Activated T-cell treated with anti-CD3 and anti-CD28 coated beads, Interleukin-2, amount 50 U/mL, for 48 hours (primary cell): ENCODE data around the gene FAM50A.
A peak's percentile ranks its signal among the peaks of the same experiment; 100 is the strongest.

Experiments used
- DNase-seq, 2 experiments: peaks; one replicate each; pipeline ENCODE4 v3.0.0-alpha.2; 2020

FAM50A gene

DNA sequence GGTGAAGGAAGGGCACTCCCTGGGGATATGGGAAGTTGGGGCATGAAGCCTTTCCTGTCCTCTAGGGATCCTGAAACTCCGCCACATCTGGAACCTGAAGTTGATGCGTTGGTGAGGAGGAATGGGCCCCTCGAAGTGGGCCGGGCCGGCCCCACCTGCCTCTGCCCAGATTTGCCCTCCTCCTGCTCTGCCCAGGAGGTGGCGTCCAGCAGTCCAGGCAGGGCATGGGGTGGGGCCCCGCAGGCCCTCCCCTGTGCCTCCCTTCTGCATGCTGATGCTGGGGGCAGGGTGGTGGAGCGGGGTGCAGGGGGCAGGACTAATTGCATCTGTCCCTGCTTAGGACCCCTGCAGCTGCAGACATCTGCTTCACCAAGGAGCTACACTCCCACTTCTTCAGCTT is 30.8 kb upstream of the FAM50A start:
- DNase-seq: no peak

DNA sequence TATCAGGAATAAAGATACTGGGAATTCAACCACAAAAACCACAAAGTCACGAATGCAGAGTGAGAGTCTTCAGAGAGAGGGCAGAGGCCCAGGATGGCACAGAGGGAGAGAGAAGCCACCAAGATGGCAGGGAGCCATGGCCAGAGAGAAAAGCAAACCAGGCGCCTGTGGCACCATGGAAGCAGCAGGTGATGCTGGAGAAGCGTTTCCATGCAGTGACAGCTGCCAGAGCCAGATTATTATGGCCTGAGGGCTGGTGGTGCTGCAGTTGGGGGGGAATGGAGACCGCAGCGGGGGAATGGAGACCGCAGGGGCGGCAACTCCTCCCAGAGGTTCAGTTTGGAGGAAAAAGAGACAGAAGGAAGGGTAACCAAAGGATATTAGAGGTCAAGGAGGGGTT is 26.8 kb upstream of the FAM50A start:
- no peak for DNase-seq

DNA sequence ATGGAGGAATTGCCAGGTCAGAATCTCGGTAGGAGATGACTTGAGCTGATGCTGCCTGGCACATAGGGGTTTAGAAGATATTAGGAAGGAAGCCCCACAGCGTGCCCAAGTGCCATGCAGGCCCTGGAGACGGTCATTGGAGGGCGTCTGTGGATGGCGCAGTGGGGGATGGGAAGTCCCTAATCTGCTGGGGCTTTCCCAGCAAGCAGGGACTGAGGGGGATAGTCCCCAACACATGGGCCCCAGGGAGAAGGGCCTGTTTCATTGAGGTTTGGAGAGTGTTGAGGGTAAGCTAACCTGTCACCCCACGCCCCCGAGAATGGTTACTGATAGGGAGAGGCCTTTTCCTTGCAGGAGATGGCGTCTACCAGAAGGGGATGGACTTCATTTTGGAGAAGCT is 24.8 kb upstream of the FAM50A start:
- no peak for DNase-seq

DNA sequence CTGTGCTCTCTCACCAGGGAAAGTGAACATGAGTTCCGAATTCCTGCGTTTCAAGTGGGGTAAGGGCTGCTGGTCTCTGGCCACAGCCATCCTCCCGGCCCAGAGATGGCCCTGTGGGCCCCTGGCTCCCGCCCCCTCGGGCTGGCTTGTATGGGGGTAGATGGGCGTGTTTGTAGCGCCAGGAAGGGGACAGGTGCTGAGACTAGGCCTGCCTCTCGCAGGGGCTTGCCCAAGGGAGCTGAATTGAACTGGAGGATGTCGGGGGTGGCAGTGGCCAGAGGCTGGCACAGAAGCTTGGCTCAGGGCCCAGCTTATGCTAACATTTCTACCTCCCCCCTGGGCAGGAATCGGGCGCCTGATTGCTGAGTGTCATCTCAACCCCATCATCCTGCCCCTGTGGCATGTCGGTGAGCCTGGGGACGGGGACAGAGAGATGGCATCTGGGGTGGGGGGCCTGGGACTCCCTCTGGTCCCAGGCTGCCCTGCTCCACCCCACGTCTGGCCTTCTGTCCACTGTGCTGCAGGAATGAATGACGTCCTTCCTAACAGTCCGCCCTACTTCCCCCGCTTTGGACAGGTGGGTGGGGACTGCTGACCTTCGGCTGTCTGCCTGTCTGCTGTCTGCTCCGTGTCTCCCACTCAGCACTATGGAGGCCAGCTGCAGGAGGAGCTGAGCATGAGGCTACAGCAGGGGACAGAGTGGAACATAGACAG is 24.1 kb upstream of the FAM50A start:
- no peak for DNase-seq

DNA sequence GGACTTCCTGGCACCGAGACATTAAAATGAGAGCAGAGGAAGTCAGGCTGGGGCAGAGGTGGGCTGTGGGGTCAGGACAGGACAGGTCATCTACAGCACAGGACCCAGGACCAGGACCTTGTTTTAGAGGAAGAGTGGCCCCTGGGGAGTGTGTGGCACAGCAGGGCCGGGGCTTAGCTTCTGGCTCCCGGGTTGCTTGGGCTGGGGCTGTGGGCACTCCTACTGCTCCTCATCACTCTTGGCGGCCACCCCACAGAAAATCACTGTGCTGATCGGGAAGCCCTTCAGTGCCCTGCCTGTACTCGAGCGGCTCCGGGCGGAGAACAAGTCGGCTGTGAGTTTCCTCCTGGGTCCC is 23.6 kb upstream of the FAM50A start:
- no peak for DNase-seq

DNA sequence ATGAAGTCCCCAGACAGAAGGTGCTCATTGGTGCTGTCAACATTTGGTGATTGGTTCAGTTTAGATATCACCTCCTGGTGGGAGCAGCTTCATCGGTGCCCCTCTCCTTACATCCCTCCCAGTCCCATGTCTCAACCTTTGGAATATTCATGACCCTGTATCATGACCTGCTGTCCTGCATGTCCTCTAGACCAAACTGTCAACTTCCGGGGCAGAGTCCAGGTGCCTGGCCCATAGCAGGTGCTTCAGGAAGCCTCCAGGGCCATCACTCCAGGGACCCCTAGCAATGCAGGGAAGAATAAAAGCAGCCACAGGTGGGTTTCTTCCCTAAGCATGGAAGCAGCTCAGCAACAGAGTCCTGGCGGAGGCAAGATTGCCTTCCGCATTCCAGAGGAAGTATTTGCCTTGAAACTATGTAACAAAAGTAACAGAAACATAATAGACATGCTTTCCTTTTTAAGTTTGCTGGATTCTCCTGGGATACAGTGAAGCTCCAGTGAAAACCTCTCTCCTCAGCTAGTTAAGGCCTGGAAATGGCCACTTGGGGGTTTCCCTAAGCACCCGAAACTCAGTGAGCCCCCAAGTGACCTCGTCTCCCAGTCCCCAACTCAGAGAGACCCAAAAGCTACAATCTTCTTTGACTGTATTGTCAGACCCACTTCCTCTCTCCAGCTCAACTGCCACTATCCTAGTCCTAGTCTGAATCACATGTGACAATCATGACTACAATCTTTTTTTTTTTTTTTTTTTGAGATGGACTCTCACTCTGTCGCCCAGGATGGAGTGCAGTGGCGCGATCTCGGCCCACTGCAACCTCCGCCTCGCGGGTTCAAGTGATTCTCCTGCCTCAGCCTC is 16.8 kb upstream of the FAM50A start:
- DNase-seq: no peak

DNA sequence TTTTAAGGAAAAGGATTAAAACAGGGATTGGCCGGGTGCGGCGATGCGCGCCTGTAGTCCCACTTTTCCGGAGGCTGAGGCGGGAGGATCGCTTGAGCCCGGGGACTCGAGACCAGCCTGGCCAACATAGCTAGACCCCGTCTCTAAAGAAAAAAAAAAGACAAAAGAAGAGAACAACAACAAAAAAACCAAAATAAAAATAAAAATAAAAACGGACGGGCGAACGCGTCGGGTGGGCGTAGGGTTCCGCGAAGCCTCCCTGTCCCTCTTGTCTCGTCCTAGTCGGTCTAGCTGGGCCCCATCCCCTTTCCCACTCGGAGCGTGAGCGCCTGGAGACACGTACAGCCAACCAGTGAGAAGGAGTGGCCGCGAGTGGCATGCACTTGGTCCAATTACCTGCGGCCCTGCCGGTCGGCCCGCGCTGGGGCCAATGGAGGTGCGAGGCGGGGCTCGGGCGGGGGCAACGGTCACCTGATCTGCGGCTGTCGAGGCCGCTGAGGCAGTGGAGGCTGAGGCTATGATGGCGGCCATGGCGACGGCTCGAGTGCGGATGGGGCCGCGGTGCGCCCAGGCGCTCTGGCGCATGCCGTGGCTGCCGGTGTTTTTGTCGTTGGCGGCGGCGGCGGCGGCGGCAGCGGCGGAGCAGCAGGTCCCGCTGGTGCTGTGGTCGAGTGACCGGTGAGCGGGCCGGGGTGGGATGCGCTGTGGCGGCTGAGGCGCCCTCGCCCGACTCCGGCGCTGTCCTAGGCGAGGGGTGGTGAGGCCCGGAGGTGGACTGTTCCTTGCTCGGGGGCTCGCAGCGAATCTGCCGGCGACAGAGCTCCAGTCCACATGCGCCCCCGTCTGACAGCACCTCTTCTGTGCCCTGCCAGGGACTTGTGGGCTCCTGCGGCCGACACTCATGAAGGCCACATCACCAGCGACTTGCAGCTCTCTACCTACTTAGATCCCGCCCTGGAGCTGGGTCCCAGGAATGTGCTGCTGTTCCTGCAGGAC is 15.5 kb upstream of the FAM50A start, which contains the start of gene ATP6AP1:
ATP6AP1 (plus strand) TSS at position 502 of the 996 bp plus-strand sequence; CDS start at position 518, 16 bp downstream.
- peak; percentile 87 to 92 for DNase-seq

DNA sequence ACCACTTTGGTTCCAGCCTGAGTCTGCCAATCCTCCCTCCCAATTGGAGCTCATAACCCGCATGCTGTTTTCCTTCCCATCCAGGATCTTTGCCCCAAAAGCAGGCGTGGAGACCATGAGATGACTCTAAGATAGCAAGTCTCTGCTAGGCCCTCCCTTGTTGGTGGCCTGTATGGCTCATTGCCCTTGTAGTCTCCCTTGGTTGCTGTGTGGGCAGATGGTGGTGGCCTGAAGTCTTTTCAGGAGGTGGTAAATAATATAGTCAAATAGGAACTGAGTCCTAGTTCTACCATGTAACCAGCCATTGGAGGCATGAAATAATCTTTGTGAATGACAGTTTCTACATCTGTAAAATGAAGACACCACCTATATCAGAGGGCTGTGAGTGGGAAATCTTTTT is 14.2 kb upstream of the FAM50A start:
- DNase-seq: no peak

DNA sequence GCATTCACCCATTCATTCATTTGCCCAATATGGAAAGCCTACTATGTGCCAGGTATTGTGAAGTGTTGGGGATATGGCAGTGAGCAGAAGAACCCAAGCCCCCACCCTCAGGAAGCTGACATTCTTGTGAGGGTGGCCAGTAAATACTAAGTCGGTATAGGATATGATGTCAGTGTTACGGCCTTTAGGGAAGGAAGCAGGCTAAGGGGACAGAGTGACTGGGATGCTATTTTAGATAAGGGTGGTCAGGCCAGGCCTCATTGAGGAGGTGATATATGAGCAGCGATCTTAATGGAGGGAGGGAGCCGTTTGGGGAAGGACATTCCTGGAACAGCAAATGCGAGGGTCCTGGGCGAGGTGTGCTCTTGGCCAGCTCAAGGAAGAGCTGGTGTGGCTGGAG is 13.5 kb upstream of the FAM50A start:
- DNase-seq: no peak

DNA sequence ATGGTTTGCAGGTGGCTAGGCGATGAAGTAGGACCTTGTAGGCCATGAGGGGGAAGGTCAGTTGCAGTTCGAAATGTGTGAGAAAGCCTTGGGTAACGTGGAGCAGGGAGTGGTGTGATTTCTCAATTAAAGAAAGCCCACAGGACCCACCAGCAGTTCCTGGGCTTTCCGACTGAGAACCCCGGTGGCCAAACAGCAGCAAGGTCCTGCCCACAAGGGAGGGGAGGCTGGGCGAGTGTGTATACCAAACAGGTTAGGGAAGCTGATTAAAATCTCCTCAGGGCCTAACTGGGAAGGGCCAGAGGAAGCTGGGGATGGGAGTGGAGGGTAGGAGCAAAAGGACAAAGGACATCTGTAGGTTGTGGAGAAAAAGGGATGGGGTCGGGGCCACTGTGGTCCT is 13.0 kb upstream of the FAM50A start:
- DNase-seq: no peak

DNA sequence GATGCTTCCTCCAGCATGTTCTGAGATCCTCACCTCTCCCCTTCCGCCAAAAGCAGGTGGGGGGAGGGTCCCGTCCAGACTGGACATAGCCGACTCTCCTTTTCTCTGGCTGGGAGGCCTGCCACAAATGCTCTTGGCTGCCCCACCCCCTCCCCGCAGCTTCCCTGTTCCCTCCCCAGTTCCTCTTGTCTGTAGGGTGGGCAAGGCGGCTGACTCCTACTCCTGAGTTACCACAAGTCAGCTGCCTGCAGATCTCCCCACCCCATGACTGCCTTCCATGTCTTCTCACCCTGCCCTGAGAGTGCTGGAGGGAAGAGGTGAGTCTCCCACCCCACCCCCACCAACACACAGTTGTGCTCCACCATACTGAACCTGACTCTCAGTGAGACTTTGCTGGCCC is 12.6 kb upstream of the FAM50A start:
- no peak for DNase-seq

DNA sequence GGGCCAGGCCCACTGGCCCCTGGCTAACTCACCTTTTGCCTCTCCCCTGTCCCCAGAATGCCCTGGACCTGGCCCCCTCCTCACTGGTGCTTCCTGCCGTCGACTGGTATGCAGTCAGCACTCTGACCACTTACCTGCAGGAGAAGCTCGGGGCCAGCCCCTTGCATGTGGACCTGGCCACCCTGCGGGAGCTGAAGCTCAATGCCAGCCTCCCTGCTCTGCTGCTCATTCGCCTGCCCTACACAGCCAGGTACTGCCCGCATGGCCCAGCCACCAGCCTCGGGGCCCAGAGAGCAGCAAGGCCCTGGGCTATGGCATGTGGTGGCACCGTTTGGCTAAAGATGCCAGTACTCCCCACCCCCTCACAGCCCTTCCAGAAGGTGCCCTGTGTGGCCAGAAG is 11.7 kb upstream of the FAM50A start:
- DNase-seq: no peak

DNA sequence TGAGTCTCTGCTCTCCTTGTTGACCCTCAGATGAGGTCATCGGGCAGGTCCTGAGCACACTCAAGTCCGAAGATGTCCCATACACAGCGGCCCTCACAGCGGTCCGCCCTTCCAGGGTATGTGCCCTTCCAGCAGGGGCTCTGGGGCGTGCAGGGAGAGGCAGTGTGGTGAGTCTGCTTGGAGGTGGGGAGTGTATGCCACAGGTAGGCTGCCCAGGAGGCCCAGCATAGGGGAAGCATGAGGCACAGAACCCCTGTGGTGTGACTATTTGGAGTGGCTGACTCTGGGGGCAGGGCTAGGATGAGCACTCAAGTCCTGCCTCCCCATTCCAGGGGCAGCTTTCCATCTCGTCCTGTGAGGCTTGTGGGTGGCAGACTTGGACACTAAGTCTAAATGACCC is 10.3 kb upstream of the FAM50A start:
- DNase-seq: no peak

DNA sequence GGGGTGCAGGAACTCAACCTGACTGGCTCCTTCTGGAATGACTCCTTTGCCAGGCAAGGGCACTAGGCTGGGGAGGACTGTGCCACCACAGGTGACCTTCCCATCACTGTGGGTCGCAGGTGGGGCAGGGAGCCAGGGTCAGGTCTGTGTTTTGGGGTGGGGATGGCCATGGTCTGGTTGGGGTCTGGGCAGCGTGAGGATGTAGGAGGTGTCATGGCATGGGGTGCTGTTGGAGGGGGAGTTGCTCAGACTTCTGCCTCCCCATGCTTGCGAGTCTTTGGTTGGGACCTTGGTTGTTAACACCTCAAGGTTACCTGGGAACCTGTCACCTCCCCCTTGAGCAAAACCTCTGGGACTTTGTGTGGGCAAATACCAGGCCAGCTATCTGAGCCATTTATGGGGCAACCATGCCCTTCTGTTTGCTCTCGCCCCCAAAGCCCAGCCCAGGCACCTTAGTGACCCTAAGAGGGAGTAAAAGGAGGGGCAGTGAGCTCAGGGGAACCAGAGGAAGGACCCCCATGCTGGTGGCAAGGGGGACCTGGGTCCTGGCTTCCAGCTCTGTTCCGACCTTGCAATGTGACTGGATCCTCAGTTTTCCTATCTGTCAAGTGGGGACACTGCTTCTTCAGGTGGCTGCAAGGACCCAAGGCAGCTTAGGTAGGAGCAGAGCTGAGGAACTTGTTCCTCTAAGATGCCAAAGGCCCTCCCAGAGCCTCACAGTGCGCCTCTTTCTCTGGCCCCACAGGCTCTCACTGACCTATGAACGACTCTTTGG is 9.4 kb upstream of the FAM50A start:
- DNase-seq: no peak

DNA sequence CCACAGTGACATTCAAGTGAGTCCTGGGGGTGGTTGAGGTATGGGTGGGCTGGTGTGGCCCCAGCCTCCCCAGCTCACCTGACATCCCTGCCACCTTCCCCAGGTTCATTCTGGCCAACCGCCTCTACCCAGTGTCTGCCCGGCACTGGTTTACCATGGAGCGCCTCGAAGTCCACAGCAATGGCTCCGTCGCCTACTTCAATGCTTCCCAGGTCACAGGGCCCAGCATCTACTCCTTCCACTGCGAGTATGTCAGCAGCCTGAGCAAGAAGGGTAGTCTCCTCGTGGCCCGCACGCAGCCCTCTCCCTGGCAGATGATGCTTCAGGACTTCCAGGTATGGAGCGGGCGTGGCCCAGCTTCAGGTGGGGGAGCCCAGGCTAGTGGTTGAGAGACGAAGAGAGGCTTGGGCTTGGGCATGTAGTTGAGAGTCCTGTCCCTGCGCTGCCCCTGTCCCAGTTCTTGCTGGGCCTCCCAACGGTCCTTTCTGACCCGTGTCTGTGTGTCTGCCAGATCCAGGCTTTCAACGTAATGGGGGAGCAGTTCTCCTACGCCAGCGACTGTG is 8.7 kb upstream of the FAM50A start:
- no peak for DNase-seq

DNA sequence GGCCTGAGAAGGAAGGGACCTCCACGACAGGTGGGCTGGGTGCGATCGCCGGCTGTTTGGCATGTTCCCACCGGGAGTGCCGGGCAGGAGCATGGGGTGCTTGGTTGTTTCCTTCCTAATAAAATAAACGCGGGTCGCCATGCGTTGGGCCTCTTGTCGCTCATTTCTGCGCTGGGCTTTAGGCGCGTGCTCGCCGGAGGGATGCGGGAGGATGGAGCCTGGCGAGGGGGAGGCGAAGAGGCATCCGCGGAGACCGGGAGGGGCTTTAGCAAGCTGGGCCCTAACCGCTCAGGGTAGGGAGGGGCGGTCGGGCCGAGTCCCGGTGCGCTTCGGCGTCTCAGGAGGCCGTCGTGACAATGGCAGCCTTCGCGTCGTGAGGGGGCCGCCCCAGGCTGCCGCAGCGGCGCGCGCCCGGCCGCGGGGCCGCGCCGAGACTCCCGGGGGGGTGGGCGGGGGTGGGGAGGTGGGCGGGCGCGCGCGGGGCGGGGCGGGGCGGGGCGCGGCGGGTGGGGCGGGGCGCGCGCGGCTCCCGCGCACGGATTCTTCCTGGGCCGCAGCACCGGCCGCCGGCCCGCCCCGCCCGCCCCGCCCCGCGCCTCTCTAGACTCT is 7.5 kb upstream of the FAM50A start:
- peak; percentile 55 to 65 for DNase-seq

DNA sequence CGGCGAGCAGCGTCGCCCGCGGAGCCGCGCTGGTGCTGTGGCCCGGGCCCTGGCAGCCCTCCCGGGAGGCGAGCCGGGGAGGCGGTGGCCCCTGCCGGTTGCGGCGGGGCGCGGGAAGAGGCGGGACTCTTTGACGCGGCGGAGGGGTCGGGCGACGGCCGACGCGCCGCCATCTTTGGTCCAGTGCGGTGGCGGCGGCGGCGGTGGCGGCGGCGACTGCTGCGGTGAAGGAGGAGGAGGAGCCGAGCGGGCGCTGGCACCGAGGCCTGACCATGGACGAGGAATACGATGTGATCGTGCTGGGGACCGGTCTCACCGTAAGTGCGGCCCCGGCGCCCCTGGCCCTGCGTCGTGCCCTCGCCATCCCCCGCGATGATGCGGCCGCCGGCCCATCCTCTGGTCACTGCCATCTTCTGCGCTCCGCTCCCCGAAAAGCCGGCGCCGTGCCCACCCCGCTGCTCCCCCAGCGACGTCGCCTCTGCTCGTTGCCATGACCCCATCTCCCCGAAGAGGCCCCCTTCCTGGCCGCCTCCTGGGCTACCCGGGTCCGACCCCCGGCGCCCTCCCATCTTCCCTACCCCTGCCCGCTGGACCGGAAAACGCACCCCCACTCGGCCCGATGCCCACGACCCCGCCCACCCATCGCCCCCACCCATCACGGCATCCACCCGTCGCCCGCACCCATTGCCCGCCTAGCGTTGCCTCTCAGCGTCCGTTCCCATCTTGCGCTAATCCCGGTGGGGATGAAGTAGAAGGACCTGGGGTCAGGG is 6.8 kb upstream of the FAM50A start, which contains the start of gene GDI1:
GDI1 (plus strand) TSS at position 172 of the 770 bp plus-strand sequence; CDS start at position 273, 101 bp downstream.
- DNase-seq: peak; percentile 64 to 69

DNA sequence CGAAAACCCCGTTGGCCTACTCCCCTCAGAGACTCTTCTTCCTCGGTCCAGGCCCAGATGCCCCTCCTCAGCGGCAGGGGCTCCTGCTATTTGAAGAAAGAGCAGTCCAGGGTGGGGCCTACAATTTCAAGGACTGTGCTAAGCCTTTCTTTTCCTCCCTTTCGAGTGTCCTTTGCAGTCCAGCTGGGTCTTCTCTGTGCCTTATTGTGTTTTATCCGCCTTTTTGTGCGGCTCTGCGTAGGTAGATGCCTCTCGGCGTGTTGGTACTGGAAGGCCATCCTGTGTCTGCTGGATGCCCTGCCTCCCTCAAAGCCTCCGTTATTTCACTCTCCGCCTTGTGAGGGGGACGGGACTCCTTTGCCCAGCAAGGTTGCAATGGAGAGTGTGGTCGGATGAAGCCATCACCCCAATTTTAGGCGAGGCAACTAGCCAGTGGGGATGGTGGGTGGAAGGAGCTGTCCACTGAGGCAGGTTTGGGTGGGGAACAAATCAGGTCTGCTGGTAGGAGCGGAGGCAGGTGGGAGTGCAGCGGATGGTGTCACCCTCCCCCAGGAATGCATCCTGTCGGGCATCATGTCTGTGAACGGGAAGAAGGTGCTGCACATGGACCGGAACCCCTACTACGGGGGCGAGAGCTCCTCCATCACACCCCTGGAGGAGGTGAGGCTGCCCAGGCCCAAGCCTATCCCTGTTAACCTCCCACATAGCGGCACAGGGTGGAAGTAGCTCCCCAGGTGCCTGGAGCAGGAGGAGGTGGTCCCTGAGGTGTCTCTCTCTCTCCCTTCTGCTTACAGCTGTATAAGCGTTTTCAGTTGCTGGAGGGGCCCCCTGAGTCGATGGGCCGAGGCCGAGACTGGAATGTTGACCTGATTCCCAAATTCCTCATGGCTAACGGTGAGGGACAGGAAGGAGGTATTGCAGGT is 5.7 kb upstream of the FAM50A start:
- no peak for DNase-seq

DNA sequence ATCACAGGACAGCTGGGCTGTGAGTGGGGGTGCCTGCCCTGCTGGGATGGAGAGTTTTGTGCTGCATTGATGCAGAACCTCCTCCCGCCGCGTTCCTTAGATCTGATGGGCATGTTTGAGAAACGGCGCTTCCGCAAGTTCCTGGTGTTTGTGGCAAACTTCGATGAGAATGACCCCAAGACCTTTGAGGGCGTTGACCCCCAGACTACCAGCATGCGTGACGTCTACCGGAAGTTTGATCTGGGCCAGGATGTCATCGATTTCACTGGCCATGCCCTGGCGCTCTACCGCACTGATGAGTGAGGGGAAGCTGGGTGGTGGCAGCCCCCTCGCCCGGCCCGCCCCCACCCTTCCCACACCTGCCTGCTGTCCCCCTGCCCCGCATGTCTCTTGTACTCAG is 4.1 kb upstream of the FAM50A start:
- DNase-seq: no peak
